ENCODE results near the gene PPP2R1B. TPM values are rescaled to one million over a fixed set of nuclear protein-coding genes. Genes with fewer than 3 reads are reported as not detected.

Gene PPP2R1B
- total RNA-seq, 1 donor from 2014 or later, result 79.5 TPM

GRCh38 chr11:111698852-111699559 lies 67.2 kb downstream of the PPP2R1B start:
- no peak for ATAC-seq
- DNase-seq (ENCODE audit: low spot score), result no peak

GRCh38 chr11:111697933-111698371 lies 68.2 kb downstream of the PPP2R1B start:
- DNase-seq (ENCODE audit: low spot score) (no peak), ATAC-seq (no peak)

GRCh38 chr11:111696556-111696955 lies 69.6 kb downstream of the PPP2R1B start:
- DNase-seq (ENCODE audit: low spot score), result no peak
- no peak for ATAC-seq

GRCh38 chr11:111694851-111695250 lies 71.3 kb downstream of the PPP2R1B start:
- ATAC-seq (no peak), DNase-seq (ENCODE audit: low spot score) (no peak)

- DNase-seq (ENCODE audit: low spot score), result no peak
These were observed 72.8 kb downstream of the PPP2R1B start for GRCh38 chr11:111693224-111693937.

GRCh38 chr11:111691741-111692140 lies 74.4 kb downstream of the PPP2R1B start:
- ATAC-seq (no peak), DNase-seq (ENCODE audit: low spot score) (no peak)

More at GRCh38 chr11:111693224-111693937, 72.8 kb downstream of the PPP2R1B start:
- peak; percentile 34 for ATAC-seq

GRCh38 chr11:111691176-111691575 lies 75.0 kb downstream of the PPP2R1B start:
- ATAC-seq (no peak), DNase-seq (ENCODE audit: low spot score) (no peak)

- ATAC-seq (peak; percentile 88), DNase-seq (ENCODE audit: low spot score) (no peak)
These were observed 78.2 kb downstream of the PPP2R1B start for GRCh38 chr11:111688013-111688412.

- ATAC-seq (no peak), DNase-seq (ENCODE audit: low spot score) (no peak)
These were observed 81.9 kb downstream of the PPP2R1B start for GRCh38 chr11:111684251-111684650.

- ATAC-seq (no peak), DNase-seq (ENCODE audit: low spot score) (no peak)
These were observed 82.4 kb downstream of the PPP2R1B start for GRCh38 chr11:111683806-111684205.

GRCh38 chr11:111680486-111681175 lies 85.6 kb downstream of the PPP2R1B start:
- DNase-seq (ENCODE audit: low spot score) (no peak), ATAC-seq (no peak)

Other genes starting within 250 kb of the PPP2R1B start
- 0.73 TPM for gene LAYN, start 225.7 kb downstream of the PPP2R1B start, total RNA-seq
- 23.7 TPM for gene SIK2, start 163.9 kb downstream of the PPP2R1B start, total RNA-seq
- 15.0 TPM for gene ALG9, start 105.2 kb upstream of the PPP2R1B start, total RNA-seq
- gene FDXACB1, start 112.8 kb upstream of the PPP2R1B start, total RNA-seq, result 0.70 TPM
- gene CFAP68, start 113.2 kb upstream of the PPP2R1B start, total RNA-seq, result 12.5 TPM
- 4.8 TPM for gene CRYAB, start 145.4 kb upstream of the PPP2R1B start, total RNA-seq
- 0.13 TPM for gene HSPB2, start 146.3 kb upstream of the PPP2R1B start, total RNA-seq
- gene C11orf52, start 152.5 kb upstream of the PPP2R1B start, total RNA-seq, result 11.8 TPM
- 7.2 TPM for gene DIXDC1, start 171.0 kb upstream of the PPP2R1B start, total RNA-seq